HepG2 (cell line): ENCODE data around the gene RNF135. TPM values are rescaled to one million over a fixed set of nuclear protein-coding genes. Genes with fewer than 3 reads are reported as not detected.

ENCODE experiments used
- ATAC-seq: fragments of 200-7000 bp; cut with Tn5 transposase; 3 replicates; pipeline ENCODE4 v1.9.1; 2020; ENCODE audit warnings: mild to moderate bottlenecking, moderate library complexity
- BruUV-seq: library from RNA; stranded (reverse); fragments of 400-500 nt; replicated peaks from 2 replicates; lab custom pipeline; 2021; lab: Mats Ljungman, UMichigan
- CTCF ChIA-PET: fragments of 300-600 bp; formaldehyde crosslinking; extraction: SDS; loops from one replicate; lab custom pipeline; 2021; ENCODE audit warnings: low total read pairs, inconsistent platforms, low intra/inter-chr PET ratio; lab: Yijun Ruan, JAX
- POLR2A ChIA-PET: fragments of 350-600 bp; sonication (Branson Sonifier 250); formaldehyde crosslinking; loops from one replicate; lab custom pipeline; 2020; ENCODE audit warnings: antibody characterized with exemption, inconsistent platforms; lab: Yijun Ruan, JAX
- DNase-seq: peaks from one replicate; pipeline ENCODE4 v3.0.0-alpha.2; 2015; ENCODE audit warnings: low spot score
- FAIRE-seq: peaks from 3 replicates; lab custom pipeline; 2011; peaks lifted over from hg19 to GRCh38; lab: Jason Lieb, UNC
- H2AFZ ChIP-seq: one replicate; pipeline ENCODE4 v1.6.1; 2011; ENCODE audit warnings: low read length, inconsistent platforms
- H3K27ac ChIP-seq: fragments of 300-600 bp; 3 replicates; pipeline ENCODE4 v1.8.0; 2011; ENCODE audit warnings: mixed run types, mild to moderate bottlenecking, mixed read lengths, low read length, inconsistent platforms; ENCODE audit not compliant: insufficient read depth; ENCODE audit errors: extremely low read length
- H3K27me3 ChIP-seq, 2 experiments: fragments of 200-600 bp in 1 of 2; 2 replicates in 1 of 2; 3 replicates in 1 of 2; pipeline versions ENCODE4 v1.6.0 to v1.8.0; 2011; ENCODE audit warnings: low read length in 2 of 2, mild to moderate bottlenecking in 2 of 2, moderate library complexity in 2 of 2, inconsistent platforms in 1 of 2; ENCODE audit not compliant: insufficient read depth in 2 of 2, control insufficient read depth in 1 of 2
- H3K36me3 ChIP-seq, 2 experiments: fragments of 200-600 bp in 1 of 2; replicated peaks in 1 of 2; 2 replicates in 1 of 2; 3 replicates in 1 of 2; pipeline versions ENCODE4 v1.5.1 to v1.8.0; 2011; ENCODE audit warnings: low read length in 2 of 2, inconsistent platforms in 1 of 2; ENCODE audit not compliant: insufficient read depth in 2 of 2, control insufficient read depth in 1 of 2
- H3K4me1 ChIP-seq: 2 replicates; pipeline ENCODE4 v1.5.1; 2012; ENCODE audit warnings: low read length, inconsistent platforms; ENCODE audit not compliant: insufficient read depth
- H3K4me2 ChIP-seq: 2 replicates; pipeline ENCODE4 v1.6.0; 2011; ENCODE audit warnings: low read depth, low read length, inconsistent platforms
- H3K4me3 ChIP-seq, 3 experiments: fragments of 200-600 bp in 1 of 3; sonication (generic), shearing (Covaris generic) in 1 of 3; replicated peaks in 1 of 3; 2 replicates each; pipeline ENCODE4 v1.5.1; 2011 to 2016; ENCODE audit warnings: low read length in 3 of 3, inconsistent platforms in 2 of 3, low read depth in 2 of 3, mild to moderate bottlenecking in 2 of 3, control low read depth in 1 of 3, mixed read lengths in 1 of 3; ENCODE audit not compliant: insufficient read depth in 1 of 3
- H3K79me2 ChIP-seq: one replicate; pipeline ENCODE4 v1.6.1; 2011; ENCODE audit warnings: low read length, inconsistent platforms; ENCODE audit not compliant: insufficient read depth
- H3K9ac ChIP-seq: 2 replicates; pipeline ENCODE4 v1.6.0; 2011; ENCODE audit warnings: mild to moderate bottlenecking, low read depth, low read length, inconsistent platforms; ENCODE audit not compliant: insufficient read depth
- H3K9me3 ChIP-seq: 2 replicates; pipeline ENCODE4 v1.5.1; 2012; ENCODE audit warnings: mild to moderate bottlenecking, low read length
- H4K20me1 ChIP-seq: 2 replicates; pipeline ENCODE4 v1.6.0; 2011; ENCODE audit warnings: inconsistent platforms, mild to moderate bottlenecking, low read length, moderate library complexity; ENCODE audit not compliant: insufficient read depth
- ARID5B ChIP-seq: IDR thresholded peaks from 2 replicates; pipeline ENCODE4 v1.4.0; 2020; ENCODE audit warnings: mild to moderate bottlenecking, missing genetic modification reagents
- HMGXB4 ChIP-seq, 2 experiments: sonication (generic) in 1 of 2; formaldehyde crosslinking in 1 of 2; IDR thresholded peaks; 2 replicates each; pipeline versions ENCODE4 v1.4.0 to v1.6.1; 2018 to 2020; ENCODE audit warnings: missing genetic modification reagents in 2 of 2, borderline replicate concordance in 1 of 2, low read depth in 1 of 2, mild to moderate bottlenecking in 1 of 2, missing biosample characterization in 1 of 2
- HNF1B ChIP-seq: sonication (generic); formaldehyde crosslinking; IDR thresholded peaks from 2 replicates; pipeline ENCODE4 v1.5.1; 2020; ENCODE audit warnings: mild to moderate bottlenecking, moderate library complexity, missing genetic modification reagents
- REPIN1 ChIP-seq: sonication (generic); formaldehyde crosslinking; IDR thresholded peaks from 2 replicates; pipeline ENCODE4 v1.8.0; 2022; ENCODE audit warnings: missing genetic modification reagents, low read depth, mild to moderate bottlenecking, borderline replicate concordance
- ZNF569 ChIP-seq: sonication (generic); formaldehyde crosslinking; IDR thresholded peaks from 2 replicates; pipeline ENCODE4 v1.5.0; 2020; ENCODE audit warnings: mild to moderate bottlenecking, missing genetic modification reagents, moderate library complexity, borderline replicate concordance
- ZNF580 ChIP-seq: IDR thresholded peaks from 2 replicates; pipeline ENCODE4 v1.6.1; 2016; ENCODE audit warnings: low read depth, borderline replicate concordance
- ZNF891 ChIP-seq: sonication (generic); formaldehyde crosslinking; IDR thresholded peaks from 2 replicates; pipeline ENCODE4 v1.5.0; 2020; ENCODE audit warnings: mild to moderate bottlenecking, missing genetic modification reagents
- WGBS: methylation state at CpG from one replicate; pipeline ENCODE4 v1.1.6; 2017; ENCODE audit warnings: low lambda C conversion rate; 5-methylcytosine and 5-hydroxymethylcytosine counted together
- in situ Hi-C: cut with HindIII; loops from 2 replicates; pipeline ENCODE4 v1.10.0; 2017; ENCODE audit warnings: low pct_unique_long_range_greater_than_20kb; ENCODE audit not compliant: extremely low pct_ligation_motif_present
- intact Hi-C: fragments of 100-400 bp; cut with micrococcal nuclease; formaldehyde crosslinking; loops from one replicate; pipeline ENCODE4 v1.10.0; 2022; ENCODE audit not compliant: unreplicated experiment
- polyA plus RNA-seq, 8 experiments: library from polyadenylated mRNA; depleted of rRNA in 3 of 8; stranded (reverse) in 7 of 8; unstranded in 1 of 8; fragments of >200 nt; fragmentation: Illumina TruSeq in 4 of 8; extraction: Trizol in 4 of 8; gene quantifications; 2 replicates each; pipeline versions ENCODE4 v1.2.1 to v1.2.3, GENCODE V29; 2011 to 2016; ENCODE audit warnings: low read depth in 4 of 8, missing spikeins in 1 of 8, mixed read lengths in 1 of 8; ENCODE audit not compliant: insufficient read depth in 1 of 8
- total RNA-seq, 5 experiments: library from RNA; depleted of rRNA; stranded (reverse); fragments of >200 nt; fragmentation: Illumina TruSeq; extraction: Trizol; gene quantifications; 2 replicates each; pipeline ENCODE4 v1.2.3, GENCODE V29; 2016; ENCODE audit warnings: low read depth in 1 of 5

The RNF135 gene
- total and polyA plus RNA-seq, 2 of the 13 experiments (the other 11 are each of a cell fraction or from before 2014, with no cell fraction given) = not detected

- in situ Hi-C loops (no loop called here), intact Hi-C loops (no loop called here)
- CTCF ChIA-PET = no interaction called here
- no peaks in the 10 kb centered on the region for H3K9me3 ChIP-seq
- DNase-seq (no peak), FAIRE-seq (no peak), ATAC-seq (peak; percentile 52)
- no peaks in the 10 kb centered on the region for H3K27me3 ChIP-seq
- TF ChIP-seq HMGXB4 (CRISPR knock-in tag; IDR thresholded peaks at IDR 0.05; ENCODE audit: borderline replicate concordance in 1 of 2, low read depth in 1 of 2) (0 out of 4 replicates have a peak, but pooled peaks of 1 of the 2 experiments have one; percentile 35), ZNF580 (CRISPR knock-in tag) (no peak)
- no TSS peak for BruUV-seq
- WGBS = 83% methylated on average over 1 of the region's 3 CpGs
- peaks cover 19% of the 10 kb centered on the region for H3K4me1 ChIP-seq
- H4K20me1 ChIP-seq = no peaks in the 10 kb centered on the region
- H3K27ac ChIP-seq = no peak overlapping the region
- no peaks in the 10 kb centered on the region for H3K79me2 ChIP-seq
- no peak overlapping the region for H3K9ac ChIP-seq
- 0 out of 2 replicates have a peak overlapping the region, but pooled peaks have one; percentile 31 for H3K4me2 ChIP-seq
- H3K4me3 ChIP-seq = no peak overlapping the region
- POLR2A ChIA-PET = no interaction called here
- no peak overlapping the region for H2AFZ ChIP-seq
- H3K36me3 ChIP-seq = no peaks in the 10 kb centered on the region
Measured at GRCh38 chr17:30928584-30928983, 42.3 kb upstream of the RNF135 start.

GRCh38 chr17:30929081-30929633 lies 41.7 kb upstream of the RNF135 start:
- ATAC-seq = peak; percentile 90
- intact Hi-C loops (no loop called here), in situ Hi-C loops (no loop called here)
- Histone ChIP-seq H3K27me3 (no peaks in the 10 kb centered on the region), H3K4me2 (peak overlapping the region; percentile 31), H3K27ac (no peak overlapping the region), H3K9me3 (no peaks in the 10 kb centered on the region), H3K9ac (no peak overlapping the region; the same call in 1 of the 2 replicates), H3K4me3 (peak overlapping the region in 1 of 3 experiments; percentile 5; a peak in 2 of 6 replicates), H3K36me3 (no peaks in the 10 kb centered on the region), H3K79me2 (no peaks in the 10 kb centered on the region), H3K4me1 (peaks cover 16% of the 10 kb centered on the region), H4K20me1 (no peaks in the 10 kb centered on the region), H2AFZ (no peak overlapping the region)
- POLR2A ChIA-PET = no interaction called here
- no TSS peak for BruUV-seq
- FAIRE-seq = peak; percentile 61
- 30% methylated on average over 6 of the region's 8 CpGs for WGBS
- no peak for DNase-seq
- CTCF ChIA-PET = no interaction called here
- no peak for TF ChIP-seq ZNF891 (CRISPR knock-in tag)
- TF ChIP-seq HNF1B = 0 out of 2 replicates have a peak, but pooled peaks have one; percentile 19
- TF ChIP-seq ZNF569 (CRISPR knock-in tag) = no peak
- TF ChIP-seq ZNF580 (CRISPR knock-in tag) = 0 out of 2 replicates have a peak, but pooled peaks have one; percentile 28
- peak; percentile 17; the same call in 1 of the 2 replicates for TF ChIP-seq ARID5B (CRISPR knock-in tag)
- peak; percentile 50; the same call in 1 of the 2 replicates for TF ChIP-seq REPIN1
